H1 (cell line): Measurements from ENCODE around the gene VPS26A. TPM values are rescaled to one million over a fixed set of nuclear protein-coding genes. Genes with fewer than 3 reads are reported as not detected.
A peak's percentile ranks its signal among the peaks of the same experiment; 100 is the strongest.

Experiments
- CTCF ChIA-PET: fragments of 300-600 bp; sonication (Branson Sonifier 250); formaldehyde crosslinking; loops from one replicate; lab custom pipeline; 2021; ENCODE audit not compliant: partially characterized antibody; lab: Charles Lee
- POLR2A ChIA-PET: fragments of 300-600 bp; sonication (Branson Sonifier 250); formaldehyde crosslinking; loops from one replicate; lab custom pipeline; 2021; ENCODE audit warnings: inconsistent platforms; ENCODE audit not compliant: partially characterized antibody; lab: Charles Lee
- DNase-seq, 2 experiments: peaks; one replicate each; pipeline versions ENCODE4 v3.0.0 to v3.0.0-alpha.2; 2010 to 2022; ENCODE audit warnings: low spot score in 2 of 2, low read depth in 1 of 2, mixed read lengths in 1 of 2
- FAIRE-seq: peaks from 2 replicates; lab custom pipeline; 2011; peaks lifted over from hg19 to GRCh38; lab: Jason Lieb, UNC
- H2AFZ ChIP-seq: 2 replicates; pipeline ENCODE4 v1.8.1; 2012; ENCODE audit warnings: low read length, inconsistent platforms
- H2AK5ac ChIP-seq: 2 replicates; pipeline ENCODE4 v1.6.1; 2013; ENCODE audit warnings: low read depth, low read length
- H2BK120ac ChIP-seq: replicated peaks from 2 replicates; pipeline ENCODE3; 2013; ENCODE audit warnings: low read depth, low read length, inconsistent platforms
- H2BK12ac ChIP-seq: 2 replicates; pipeline ENCODE4 v1.6.1; 2013; ENCODE audit warnings: low read depth, low read length
- H2BK15ac ChIP-seq: 2 replicates; pipeline ENCODE4 v1.6.1; 2013; ENCODE audit warnings: low read length
- H2BK20ac ChIP-seq: 2 replicates; pipeline ENCODE4 v1.6.1; 2013; ENCODE audit warnings: low read length
- H2BK5ac ChIP-seq: 2 replicates; pipeline ENCODE4 v1.6.1; 2013; ENCODE audit warnings: low read depth, low read length
- H3K14ac ChIP-seq: 2 replicates; pipeline ENCODE4 v1.6.1; 2013; ENCODE audit warnings: inconsistent platforms; ENCODE audit not compliant: insufficient read length
- H3K18ac ChIP-seq: 2 replicates; pipeline ENCODE4 v1.6.1; 2013; ENCODE audit warnings: low read length; ENCODE audit errors: extremely low read depth
- H3K23ac ChIP-seq: 2 replicates; pipeline ENCODE4 v1.6.1; 2013; ENCODE audit warnings: inconsistent platforms; ENCODE audit not compliant: insufficient read length
- H3K23me2 ChIP-seq: 2 replicates; pipeline ENCODE4 v1.6.1; 2013; ENCODE audit warnings: low read depth, low read length
- H3K27ac ChIP-seq: 2 replicates; pipeline ENCODE4 v1.6.1; 2011; ENCODE audit warnings: low read depth, low read length, inconsistent platforms
- H3K27me3 ChIP-seq, 4 experiments: replicated peaks in 1 of 4; 1 replicate in 1 of 4; 2 replicates in 3 of 4; pipeline versions ENCODE4 v1.6.1 to v1.8.1; 2011 to 2013; ENCODE audit warnings: low read length in 3 of 4, mild to moderate bottlenecking in 3 of 4, inconsistent platforms in 2 of 4, mixed read lengths in 2 of 4, moderate library complexity in 1 of 4; ENCODE audit not compliant: control insufficient read depth in 3 of 4, insufficient read depth in 3 of 4; ENCODE audit errors: extremely low read depth in 1 of 4
- H3K36me3 ChIP-seq, 4 experiments: 2 replicates each; pipeline versions ENCODE4 v1.6.1 to v1.8.1; 2011 to 2013; ENCODE audit warnings: mild to moderate bottlenecking in 4 of 4, low read length in 3 of 4, moderate library complexity in 2 of 4, control low read depth in 1 of 4, inconsistent platforms in 1 of 4; ENCODE audit not compliant: insufficient read depth in 4 of 4, control insufficient read depth in 2 of 4
- H3K4ac ChIP-seq: replicated peaks from 2 replicates; pipeline ENCODE3; 2013; ENCODE audit warnings: low read length, low read depth, mixed read lengths, inconsistent platforms; ENCODE audit not compliant: insufficient read length
- H3K4me1 ChIP-seq, 4 experiments: replicated peaks in 1 of 4; 1 replicate in 1 of 4; 2 replicates in 3 of 4; pipeline versions ENCODE4 v1.6.1 to v1.8.1; 2011 to 2013; ENCODE audit warnings: low read length in 3 of 4, inconsistent platforms in 2 of 4, mixed read lengths in 1 of 4; ENCODE audit not compliant: insufficient read depth in 4 of 4, control insufficient read depth in 3 of 4
- H3K4me2 ChIP-seq, 2 experiments: 2 replicates each; pipeline versions ENCODE4 v1.6.1 to v1.8.1; 2011 to 2013; ENCODE audit warnings: low read depth in 2 of 2, low read length in 2 of 2, control low read depth in 1 of 2, inconsistent platforms in 1 of 2, mild to moderate bottlenecking in 1 of 2; ENCODE audit not compliant: insufficient read depth in 1 of 2
- H3K4me3 ChIP-seq, 4 experiments: fragments of 200-600, 300-600 bp in 1 of 4; sonication (generic), shearing (Covaris generic), sonication (Bioruptor Twin) in 1 of 4; 2 replicates each; pipeline versions ENCODE4 v1.5.1 to v1.8.1; 2011 to 2016; ENCODE audit warnings: low read length in 4 of 4, low read depth in 3 of 4, control low read depth in 2 of 4, inconsistent platforms in 2 of 4, mild to moderate bottlenecking in 2 of 4, mixed read lengths in 1 of 4, moderate library complexity in 1 of 4; ENCODE audit not compliant: insufficient read depth in 2 of 4; ENCODE audit errors: extremely low read depth in 1 of 4
- H3K56ac ChIP-seq: replicated peaks from 2 replicates; pipeline ENCODE3; 2013; ENCODE audit warnings: low read depth, mild to moderate bottlenecking, mixed read lengths, low read length, inconsistent platforms; ENCODE audit not compliant: insufficient read length
- H3K79me1 ChIP-seq: 2 replicates; pipeline ENCODE4 v1.6.1; 2013; ENCODE audit warnings: low read depth, low read length, control low read depth
- H3K79me2 ChIP-seq, 2 experiments: 2 replicates each; pipeline versions ENCODE4 v1.6.1 to v1.8.1; 2012 to 2013; ENCODE audit warnings: low read length in 2 of 2, mild to moderate bottlenecking in 2 of 2, inconsistent platforms in 1 of 2; ENCODE audit not compliant: insufficient read depth in 2 of 2, control insufficient read depth in 1 of 2
- H3K9ac ChIP-seq, 4 experiments: replicated peaks in 1 of 4; 1 replicate in 1 of 4; 2 replicates in 3 of 4; pipeline versions ENCODE4 v1.6.1 to v1.8.1; 2011 to 2013; ENCODE audit warnings: low read depth in 3 of 4, low read length in 3 of 4, control low read depth in 2 of 4, mild to moderate bottlenecking in 2 of 4, moderate library complexity in 2 of 4, inconsistent platforms in 1 of 4; ENCODE audit errors: extremely low read depth in 1 of 4
- H3K9me3 ChIP-seq, 2 experiments: 2 replicates each; pipeline versions ENCODE4 v1.6.1 to v1.8.1; 2012 to 2013; ENCODE audit warnings: mild to moderate bottlenecking in 2 of 2, moderate library complexity in 2 of 2, control low read depth in 1 of 2, inconsistent platforms in 1 of 2, low read depth in 1 of 2, low read length in 1 of 2, mixed read lengths in 1 of 2; ENCODE audit not compliant: insufficient read depth in 2 of 2
- H4K20me1 ChIP-seq, 2 experiments: replicated peaks in 1 of 2; 2 replicates each; pipeline versions ENCODE3 to v1.8.1; 2011 to 2013; ENCODE audit warnings: inconsistent platforms in 2 of 2, low read length in 2 of 2, mild to moderate bottlenecking in 1 of 2; ENCODE audit not compliant: insufficient read depth in 2 of 2, control insufficient read depth in 1 of 2
- H4K5ac ChIP-seq: 2 replicates; pipeline ENCODE4 v1.6.1; 2013; ENCODE audit warnings: low read length, low read depth, mixed read lengths, inconsistent platforms; ENCODE audit not compliant: insufficient read length
- H4K8ac ChIP-seq: 2 replicates; pipeline ENCODE4 v1.8.0; 2013; ENCODE audit warnings: mild to moderate bottlenecking, moderate library complexity, low read length, inconsistent platforms; ENCODE audit not compliant: insufficient read depth; ENCODE audit errors: extremely low read depth
- H4K91ac ChIP-seq: replicated peaks from 2 replicates; pipeline ENCODE3; 2013; ENCODE audit warnings: low read length, mixed read lengths, inconsistent platforms; ENCODE audit not compliant: insufficient read length
- ATF2 ChIP-seq: IDR thresholded peaks from 2 replicates; pipeline ENCODE4 v1.6.1; 2012; ENCODE audit warnings: low read length, inconsistent platforms
- E2F6 ChIP-seq: IDR thresholded peaks from 2 replicates; pipeline ENCODE4 v1.6.1; 2012; ENCODE audit warnings: inconsistent platforms
- EGR1 ChIP-seq: IDR thresholded peaks from 2 replicates; pipeline ENCODE4 v1.6.1; 2011; ENCODE audit warnings: low read depth, low read length, borderline replicate concordance
- KDM1A ChIP-seq: fragments of 200-600, 300-600 bp; sonication (generic); IDR thresholded peaks from 2 replicates; pipeline ENCODE4 v1.7.1; 2016; ENCODE audit warnings: mild to moderate bottlenecking, low read length, borderline replicate concordance
- RBBP5 ChIP-seq: IDR thresholded peaks from 2 replicates; pipeline ENCODE4 v1.7.1; 2012; ENCODE audit warnings: low read depth, mild to moderate bottlenecking, inconsistent platforms, low read length, moderate library complexity, borderline replicate concordance
- SP4 ChIP-seq: IDR thresholded peaks from 2 replicates; pipeline ENCODE4 v1.6.1; 2012; ENCODE audit warnings: low read length, inconsistent platforms
- TCF12 ChIP-seq: IDR thresholded peaks from 2 replicates; pipeline ENCODE4 v1.6.1; 2011; ENCODE audit warnings: low read depth, mild to moderate bottlenecking, low read length
- WGBS, 2 experiments: shearing (Covaris generic) in 1 of 2; methylation state at CpG; one replicate each; pipeline versions ENCODE4 v1.1.6 to v1.1.7; 2013 to 2015; ENCODE audit warnings: low lambda C conversion rate in 2 of 2, mixed read lengths in 2 of 2, inconsistent platforms in 1 of 2, low coverage in 1 of 2, missing lambda C conversion rate in 1 of 2; ENCODE audit not compliant: insufficient replicate concordance in 2 of 2, insufficient coverage in 1 of 2, insufficient read length in 1 of 2; ENCODE audit errors: extremely low coverage in 1 of 2, missing lambda C conversion rate in 1 of 2; 5-methylcytosine and 5-hydroxymethylcytosine counted together
- polyA plus RNA-seq, 7 experiments: library from polyadenylated mRNA; depleted of rRNA in 3 of 7; stranded (reverse) in 5 of 7; unstranded in 2 of 7; fragments of >200 nt in 5 of 7; fragments of 200-250 nt in 2 of 7; gene quantifications; 1 replicate in 5 of 7; 2 replicates in 1 of 7; 4 replicates in 1 of 7; pipeline versions ENCODE4 v1.2.1 to v1.2.3, GENCODE V29; 2011 to 2013; ENCODE audit warnings: missing spikeins in 2 of 7, mixed read lengths in 2 of 7
- total RNA-seq: library from RNA; stranded (reverse); fragmentation: NEBNext Ultra II Directional; extraction: Animal tissue kit (Norgen Biotek cat#: 25700); gene quantifications from 2 replicates; pipeline ENCODE4 v1.2.1, GENCODE V29; 2021
- TF ChIP-seq, protein P1 (sequence below): IDR thresholded peaks from 2 replicates; pipeline ENCODE4 v1.6.1; 2012; ENCODE audit warnings: inconsistent platforms

VPS26A gene
- total and polyA plus RNA-seq, 2 of the 8 experiments (the other 6 are each of a cell fraction or from before 2014, with no cell fraction given), result 10.7 to 44.8 TPM

GRCh38 chr10:69086001-69086509 lies 37.9 kb upstream of the VPS26A start:
- Histone ChIP-seq H4K5ac (no peak overlapping the region), H2BK15ac (no peak overlapping the region), H2AFZ (peak overlapping the region; percentile 90), H2BK120ac (no peak overlapping the region), H3K56ac (no peak overlapping the region), H3K4me1 (peaks cover 0 to 4% (median 1%) of the 10 kb centered on the region in 4 experiments; a peak in 3 of 7 replicates), H3K4ac (no peak overlapping the region), H3K4me3 (no peak overlapping the region), H3K36me3 (no peaks in the 10 kb centered on the region), H2BK12ac (peak overlapping the region; percentile 1; the same call in 1 of the 2 replicates), H3K14ac (no peak overlapping the region), H3K27ac (no peak overlapping the region), H2BK20ac (no peak overlapping the region), H3K79me1 (no peaks in the 10 kb centered on the region), H2AK5ac (no peak overlapping the region), H3K9me3 (no peaks in the 10 kb centered on the region), H3K27me3 (no peaks in the 10 kb centered on the region), H3K23ac (no peak overlapping the region), H3K4me2 (0 out of 4 replicates have a peak overlapping the region, but pooled peaks of 1 of the 2 experiments have one; percentile 33), H3K23me2 (no peaks in the 10 kb centered on the region), H3K18ac (no peak overlapping the region), H2BK5ac (no peak overlapping the region), H3K79me2 (no peaks in the 10 kb centered on the region), H4K20me1 (no peaks in the 10 kb centered on the region), H4K91ac (no peak overlapping the region), H3K9ac (no peak overlapping the region), H4K8ac (no peak overlapping the region)
- no peak for TF ChIP-seq SP4
- TF ChIP-seq E2F6, result 0 out of 2 replicates have a peak, but pooled peaks have one; percentile 43
- TF ChIP-seq EGR1, result no peak
- no peak for TF ChIP-seq TCF12
- TF ChIP-seq KDM1A, result no peak
- TF ChIP-seq RBBP5, result no peak
- TF ChIP-seq, protein P1, sequence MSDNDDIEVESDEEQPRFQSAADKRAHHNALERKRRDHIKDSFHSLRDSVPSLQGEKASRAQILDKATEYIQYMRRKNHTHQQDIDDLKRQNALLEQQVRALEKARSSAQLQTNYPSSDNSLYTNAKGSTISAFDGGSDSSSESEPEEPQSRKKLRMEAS, result peak; percentile 68
- no peak for TF ChIP-seq ATF2
- WGBS, 2 experiments, result 69% methylated on average over 9 of the region's 9 CpGs; no CpG with 5 or more reads in 1 of the 2 experiments
- ChIA-PET POLR2A (interaction anchor here (1.6 kb wide), 1 partner anchor 98 kb away, joined by 4 read pairs; no protein-coding TSS in a partner anchor), CTCF (interaction anchor here (1.6 kb wide), 1 partner anchor 21 kb away, joined by 6 read pairs; no protein-coding TSS in a partner anchor)
- DNase-seq (no peak), FAIRE-seq (no peak)
